ENCODE measurements around the gene DLST. TPM values are rescaled to one million over a fixed set of nuclear protein-coding genes. Genes with fewer than 3 reads are reported as not detected.

DLST gene
- total RNA-seq, 1 experiment from 2014 or later = 71.6 TPM

Other genes starting within 250 kb of the DLST start
- gene AREL1, start 168.8 kb upstream of the DLST start, total RNA-seq (2014; rRNA removed) = 32.9 and 38.2 TPM in 2 replicates
- 29.2 and 36.1 TPM in 2 replicates for gene FCF1, start 168.8 kb upstream of the DLST start, total RNA-seq (2014; rRNA removed)
- gene YLPM1, start 118.6 kb upstream of the DLST start, total RNA-seq (2014; rRNA removed) = 26.8 and 29.1 TPM in 2 replicates
- not detected in 2 replicates for gene PROX2, start 5.8 kb upstream of the DLST start, total RNA-seq (2014; rRNA removed)
- 0.80 and 1.9 TPM in 2 replicates for gene RPS6KL1, start 41.3 kb downstream of the DLST start, total RNA-seq (2014; rRNA removed)
- 82.3 and 181 TPM in 2 replicates for gene PGF, start 73.7 kb downstream of the DLST start, total RNA-seq (2014; rRNA removed)
- gene EIF2B2, start 121.0 kb downstream of the DLST start, total RNA-seq (2014; rRNA removed) = 78.9 and 88.7 TPM in 2 replicates
- 20.5 and 20.7 TPM in 2 replicates for gene MLH3, start 169.6 kb downstream of the DLST start, total RNA-seq (2014; rRNA removed)
- 20.5 and 25.5 TPM in 2 replicates for gene ACYP1, start 182.1 kb downstream of the DLST start, total RNA-seq (2014; rRNA removed)
- gene ZC2HC1C, start 187.7 kb downstream of the DLST start, total RNA-seq (2014; rRNA removed) = 0.38 and 1.3 TPM in 2 replicates
- gene NEK9, start 245.1 kb downstream of the DLST start, total RNA-seq (2014; rRNA removed) = 37.9 and 38.7 TPM in 2 replicates